DOHH2 (cell line): ENCODE data around the gene PARP15.

Experiments
- H3F3A ChIP-seq: fragments of 200-600 bp; sonication (generic), shearing (Covaris generic); 2 replicates; pipeline ENCODE4 v1.6.0; 2016; ENCODE audit warnings: antibody characterized with exemption, mild to moderate bottlenecking; ENCODE audit not compliant: control insufficient read depth, insufficient read depth
- H3K27ac ChIP-seq: fragments of 200-600 bp; sonication (generic); 2 replicates; pipeline ENCODE4 v1.5.1; 2014; ENCODE audit warnings: low read depth, mild to moderate bottlenecking, low read length, moderate library complexity
- H3K27me3 ChIP-seq: fragments of 200-600 bp; sonication (generic); 2 replicates; pipeline ENCODE4 v1.6.1; 2014; ENCODE audit warnings: mild to moderate bottlenecking, low read length, mixed read lengths; ENCODE audit not compliant: control insufficient read depth
- H3K36me3 ChIP-seq: fragments of 200-600 bp; sonication (generic); 2 replicates; pipeline ENCODE4 v1.6.1; 2014; ENCODE audit warnings: mild to moderate bottlenecking, low read length, moderate library complexity, mixed read lengths; ENCODE audit not compliant: control insufficient read depth
- H3K4me1 ChIP-seq: fragments of 200-600 bp; sonication (generic); 2 replicates; pipeline ENCODE4 v1.6.1; 2014; ENCODE audit warnings: mild to moderate bottlenecking, low read length, mixed read lengths; ENCODE audit not compliant: control insufficient read depth
- H3K4me2 ChIP-seq: fragments of 200-600 bp; sonication (generic); 2 replicates; pipeline ENCODE4 v1.6.0; 2014; ENCODE audit warnings: mild to moderate bottlenecking, low read length, moderate library complexity
- H3K4me3 ChIP-seq: fragments of 200-600 bp; sonication (generic); 2 replicates; pipeline ENCODE4 v1.5.1; 2014; ENCODE audit warnings: mild to moderate bottlenecking, low read length, mixed read lengths
- H3K79me2 ChIP-seq: fragments of 200-600 bp; sonication (generic); 2 replicates; pipeline ENCODE4 v1.6.1; 2014; ENCODE audit warnings: mild to moderate bottlenecking, low read length, mixed read lengths; ENCODE audit not compliant: control insufficient read depth
- H3K9me2 ChIP-seq: fragments of 200-600 bp; sonication (generic); replicated peaks from 2 replicates; pipeline ENCODE4 v1.6.1; 2014; ENCODE audit warnings: mild to moderate bottlenecking, low read length, mixed read lengths; ENCODE audit not compliant: control insufficient read depth
- H3K9me3 ChIP-seq: fragments of 200-600 bp; sonication (generic); 2 replicates; pipeline ENCODE4 v1.6.1; 2014; ENCODE audit warnings: antibody characterized with exemption, low read length, mixed read lengths; ENCODE audit not compliant: control insufficient read depth, insufficient read depth
- H4K20me1 ChIP-seq: fragments of 200-600 bp; sonication (generic); 2 replicates; pipeline ENCODE4 v1.6.0; 2014; ENCODE audit warnings: low read depth, mild to moderate bottlenecking, antibody characterized with exemption, low read length, moderate library complexity; ENCODE audit not compliant: control insufficient read depth, insufficient read depth
- EZH2phosphoT487 ChIP-seq: fragments of 200-600 bp; sonication (generic); IDR thresholded peaks from 2 replicates; pipeline ENCODE4 v1.6.1; 2017; ENCODE audit warnings: borderline replicate concordance, mild to moderate bottlenecking, antibody characterized with exemption, low read length, moderate library complexity, mixed read lengths
- TF ChIP-seq, protein P1 (sequence below): fragments of 200-600 bp; sonication (generic); IDR thresholded peaks from one replicate; pipeline ENCODE4 v1.5.1; 2014; ENCODE audit warnings: antibody characterized with exemption, mild to moderate bottlenecking, low read depth, low read length; ENCODE audit not compliant: poor library complexity, severe bottlenecking

The PARP15 gene

DNA sequence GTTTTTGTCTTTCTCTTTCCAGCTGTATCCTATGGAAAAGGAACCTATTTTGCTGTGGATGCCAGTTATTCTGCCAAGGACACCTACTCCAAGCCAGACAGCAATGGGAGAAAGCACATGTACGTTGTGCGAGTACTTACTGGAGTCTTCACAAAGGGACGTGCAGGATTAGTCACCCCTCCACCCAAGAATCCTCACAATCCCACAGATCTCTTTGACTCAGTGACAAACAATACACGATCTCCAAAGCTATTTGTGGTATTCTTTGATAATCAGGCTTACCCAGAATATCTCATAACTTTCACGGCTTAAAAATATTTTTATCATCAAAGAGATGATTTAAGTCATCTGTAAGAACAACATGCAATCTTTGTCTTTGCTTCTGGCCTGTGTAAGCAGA, 58.3 kb downstream of the PARP15 start:
- Histone ChIP-seq H3K27ac (no peak overlapping the region), H3K4me3 (no peak overlapping the region), H3K9me2 (no peaks in the 10 kb centered on the region), H3K9me3 (no peaks in the 10 kb centered on the region), H3K4me2 (no peak overlapping the region), H3F3A (no peaks in the 10 kb centered on the region), H3K36me3 (no peaks in the 10 kb centered on the region), H3K27me3 (0 out of 2 replicates have a peak, but pooled peaks cover 3% of the 10 kb centered on the region), H3K79me2 (no peaks in the 10 kb centered on the region), H4K20me1 (no peaks in the 10 kb centered on the region), H3K4me1 (no peaks in the 10 kb centered on the region)
- no peak for TF ChIP-seq EZH2phosphoT487
- TF ChIP-seq, protein P1, sequence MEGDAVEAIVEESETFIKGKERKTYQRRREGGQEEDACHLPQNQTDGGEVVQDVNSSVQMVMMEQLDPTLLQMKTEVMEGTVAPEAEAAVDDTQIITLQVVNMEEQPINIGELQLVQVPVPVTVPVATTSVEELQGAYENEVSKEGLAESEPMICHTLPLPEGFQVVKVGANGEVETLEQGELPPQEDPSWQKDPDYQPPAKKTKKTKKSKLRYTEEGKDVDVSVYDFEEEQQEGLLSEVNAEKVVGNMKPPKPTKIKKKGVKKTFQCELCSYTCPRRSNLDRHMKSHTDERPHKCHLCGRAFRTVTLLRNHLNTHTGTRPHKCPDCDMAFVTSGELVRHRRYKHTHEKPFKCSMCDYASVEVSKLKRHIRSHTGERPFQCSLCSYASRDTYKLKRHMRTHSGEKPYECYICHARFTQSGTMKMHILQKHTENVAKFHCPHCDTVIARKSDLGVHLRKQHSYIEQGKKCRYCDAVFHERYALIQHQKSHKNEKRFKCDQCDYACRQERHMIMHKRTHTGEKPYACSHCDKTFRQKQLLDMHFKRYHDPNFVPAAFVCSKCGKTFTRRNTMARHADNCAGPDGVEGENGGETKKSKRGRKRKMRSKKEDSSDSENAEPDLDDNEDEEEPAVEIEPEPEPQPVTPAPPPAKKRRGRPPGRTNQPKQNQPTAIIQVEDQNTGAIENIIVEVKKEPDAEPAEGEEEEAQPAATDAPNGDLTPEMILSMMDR, result no peak

DNA sequence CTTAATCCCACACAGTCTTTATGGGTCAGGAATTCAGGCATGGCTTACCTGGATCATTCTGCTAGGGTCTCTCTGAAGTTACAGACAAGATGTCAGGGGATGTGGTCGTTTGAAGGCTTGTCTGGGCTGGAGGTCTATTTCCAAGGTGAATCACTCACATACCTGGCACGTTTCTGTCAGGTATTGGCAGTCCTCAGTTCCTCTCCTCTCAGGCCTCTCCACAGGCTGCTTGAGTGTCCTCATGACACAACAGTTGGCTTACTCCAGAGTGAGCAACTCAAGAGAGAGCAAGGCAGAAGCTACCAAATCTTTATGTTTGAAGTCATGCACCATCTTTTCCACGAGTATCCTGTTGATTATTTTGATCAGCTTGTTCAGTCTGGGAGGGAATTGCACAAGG, 59.2 kb downstream of the PARP15 start:
- Histone ChIP-seq H3K9me2 (no peaks in the 10 kb centered on the region), H4K20me1 (no peaks in the 10 kb centered on the region), H3K4me2 (no peak overlapping the region), H3K4me3 (no peak overlapping the region), H3K27me3 (0 out of 2 replicates have a peak, but pooled peaks cover 3% of the 10 kb centered on the region), H3F3A (no peaks in the 10 kb centered on the region), H3K36me3 (no peaks in the 10 kb centered on the region), H3K4me1 (no peaks in the 10 kb centered on the region), H3K9me3 (no peaks in the 10 kb centered on the region), H3K27ac (no peak overlapping the region), H3K79me2 (no peaks in the 10 kb centered on the region)
- TF ChIP-seq, protein P1, result no peak
- no peak for TF ChIP-seq EZH2phosphoT487

DNA sequence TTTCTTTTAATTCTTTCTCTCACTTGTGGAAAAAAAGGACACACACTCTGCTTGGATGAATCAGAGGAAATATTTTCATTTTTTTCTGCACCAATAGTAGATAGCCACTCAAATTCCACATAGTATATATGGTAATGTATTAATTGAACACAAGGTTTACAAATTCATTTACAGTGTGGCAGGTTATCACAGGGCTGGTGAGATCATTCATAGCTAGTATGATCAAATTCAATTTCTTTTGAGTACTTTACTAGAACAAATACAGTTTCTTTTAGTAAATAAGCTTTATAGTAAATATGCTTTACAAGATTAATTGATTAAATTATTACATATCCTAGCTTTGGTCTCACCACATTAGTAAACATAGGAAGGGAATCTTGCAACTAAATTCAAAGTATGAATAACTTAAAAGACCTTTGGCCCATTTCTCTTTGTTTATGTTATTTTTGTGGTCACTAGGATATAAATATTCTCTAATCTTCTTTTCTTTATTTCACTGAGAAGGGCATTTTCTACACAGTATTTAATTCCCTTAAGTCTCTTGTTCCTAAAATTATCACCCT, 63.1 kb downstream of the PARP15 start:
- Histone ChIP-seq H3K36me3 (no peaks in the 10 kb centered on the region), H3K4me3 (no peak overlapping the region), H3K27ac (no peak overlapping the region), H3K9me3 (no peaks in the 10 kb centered on the region), H3K9me2 (no peaks in the 10 kb centered on the region), H3K4me1 (no peaks in the 10 kb centered on the region), H4K20me1 (no peaks in the 10 kb centered on the region), H3K27me3 (no peaks in the 10 kb centered on the region), H3K4me2 (no peak overlapping the region), H3K79me2 (no peaks in the 10 kb centered on the region), H3F3A (no peaks in the 10 kb centered on the region)
- TF ChIP-seq EZH2phosphoT487, result no peak
- TF ChIP-seq, protein P1, result no peak

DNA sequence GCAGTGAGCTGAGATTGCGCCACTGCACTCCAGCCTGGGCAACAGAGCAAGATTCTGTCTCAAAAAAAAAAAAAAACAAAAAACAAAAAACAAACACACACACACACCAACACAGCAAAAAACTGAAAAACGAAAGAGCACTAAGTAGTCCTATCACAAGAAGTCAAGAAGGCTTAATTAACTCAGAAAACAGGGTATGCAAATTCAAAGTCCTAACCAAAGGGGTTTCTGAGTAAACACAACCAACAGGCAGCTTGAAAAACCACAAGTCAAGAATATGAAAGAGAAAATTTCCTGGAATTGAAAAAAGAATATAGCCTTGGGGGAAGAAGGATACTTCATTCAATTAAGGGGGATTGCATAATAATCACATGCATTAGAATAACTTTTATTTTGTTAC, 65.5 kb downstream of the PARP15 start:
- H3K27ac ChIP-seq, result no peak overlapping the region
- H3K9me3 ChIP-seq, result no peaks in the 10 kb centered on the region
- H3K4me1 ChIP-seq, result no peaks in the 10 kb centered on the region
- H3F3A ChIP-seq, result no peaks in the 10 kb centered on the region
- H3K36me3 ChIP-seq, result no peaks in the 10 kb centered on the region
- TF ChIP-seq, protein P1, result no peak
- no peak for TF ChIP-seq EZH2phosphoT487
- no peak overlapping the region for H3K4me2 ChIP-seq
- no peaks in the 10 kb centered on the region for H4K20me1 ChIP-seq
- H3K9me2 ChIP-seq, result no peaks in the 10 kb centered on the region
- H3K79me2 ChIP-seq, result no peaks in the 10 kb centered on the region
- peaks cover 5% of the 10 kb centered on the region; the same call in 1 of the 2 replicates for H3K27me3 ChIP-seq
- no peak overlapping the region for H3K4me3 ChIP-seq
